ENCODE measurements around the gene MMD2. TPM values are rescaled to one million over a fixed set of nuclear protein-coding genes. Genes with fewer than 3 reads are reported as not detected.

MMD2 gene
- total and polyA plus RNA-seq, 2 of the 8 experiments (the other 6 are each of a cell fraction or from before 2014, with no cell fraction given): 0.14 TPM; not detected in 1

GRCh38 chr7:4959893-4960292 is 906 bp upstream of the MMD2 start (continued):
- no peak for TF ChIP-seq KDM5A (IDR thresholded peaks at IDR 0.05; ENCODE audit: low read length)
- no peak for TF ChIP-seq BCL11A (IDR thresholded peaks at IDR 0.05; ENCODE audit: low read depth in 2 of 2, low read length in 2 of 2)
- no peak for TF ChIP-seq E2F6 (IDR thresholded peaks at IDR 0.05)
- no peak for TF ChIP-seq CHD2 (IDR thresholded peaks at IDR 0.05; ENCODE audit: low read length)
- no peak for TF ChIP-seq CHD7 (IDR thresholded peaks at IDR 0.05; ENCODE audit: insufficient replicate concordance, low read length)
- TF ChIP-seq SUZ12 (IDR thresholded peaks at IDR 0.05; ENCODE audit: low read length): no peak

Data from H1 (cell line).